ENCODE results near the gene APOBEC3C.
"Not testable (repeated sequence)": the region's sequence is repeated elsewhere in the genome, so short reads cannot be mapped to it uniquely, and the experiment has no call there.

The APOBEC3C gene

GRCh38 chr22:39061290-39061689 lies 47.2 kb downstream of the APOBEC3C start:
- not testable (repeated sequence) for DNase-seq (ENCODE audit: low read depth in 3 of 3)

- not testable (repeated sequence) for DNase-seq (ENCODE audit: low read depth in 3 of 3)
These were observed 47.9 kb downstream of the APOBEC3C start for GRCh38 chr22:39061951-39062350.

GRCh38 chr22:39063904-39064303 lies 49.8 kb downstream of the APOBEC3C start:
- not testable (repeated sequence) for DNase-seq (ENCODE audit: low read depth in 3 of 3)

GRCh38 chr22:39066442-39067276 lies 52.6 kb downstream of the APOBEC3C start:
- DNase-seq (ENCODE audit: low read depth in 3 of 3) = not testable (repeated sequence)

- no peak for DNase-seq (ENCODE audit: low read depth in 3 of 3)
These were observed 54.2 kb downstream of the APOBEC3C start for GRCh38 chr22:39068033-39068785.

Data from stimulated activated CD4-positive, alpha-beta T cell treated with anti-CD3 and anti-CD28 coated beads, TNF-alpha, amount 100 ng/mL, for 4 hours (primary cell).